ENCODE data around the gene AAMDC. TPM values are rescaled to one million over a fixed set of nuclear protein-coding genes. Genes with fewer than 3 reads are reported as not detected.
"Not testable (repeated sequence)": the region's sequence is repeated elsewhere in the genome, so short reads cannot be mapped to it uniquely, and the experiment has no call there.

AAMDC gene
- total RNA-seq, 1 donor from 2014 or later, result 38.5 TPM

- intact Hi-C loops (cut with DNase I), result loop anchor here (2.0 kb wide), 1 partner anchor 181 kb away; no protein-coding TSS in a partner anchor
- peak; percentile 94 for DNase-seq (ENCODE audit: low spot score)
Observed at GRCh38 chr11:77819411-77819920, 1.5 kb upstream of the AAMDC start.

DNA sequence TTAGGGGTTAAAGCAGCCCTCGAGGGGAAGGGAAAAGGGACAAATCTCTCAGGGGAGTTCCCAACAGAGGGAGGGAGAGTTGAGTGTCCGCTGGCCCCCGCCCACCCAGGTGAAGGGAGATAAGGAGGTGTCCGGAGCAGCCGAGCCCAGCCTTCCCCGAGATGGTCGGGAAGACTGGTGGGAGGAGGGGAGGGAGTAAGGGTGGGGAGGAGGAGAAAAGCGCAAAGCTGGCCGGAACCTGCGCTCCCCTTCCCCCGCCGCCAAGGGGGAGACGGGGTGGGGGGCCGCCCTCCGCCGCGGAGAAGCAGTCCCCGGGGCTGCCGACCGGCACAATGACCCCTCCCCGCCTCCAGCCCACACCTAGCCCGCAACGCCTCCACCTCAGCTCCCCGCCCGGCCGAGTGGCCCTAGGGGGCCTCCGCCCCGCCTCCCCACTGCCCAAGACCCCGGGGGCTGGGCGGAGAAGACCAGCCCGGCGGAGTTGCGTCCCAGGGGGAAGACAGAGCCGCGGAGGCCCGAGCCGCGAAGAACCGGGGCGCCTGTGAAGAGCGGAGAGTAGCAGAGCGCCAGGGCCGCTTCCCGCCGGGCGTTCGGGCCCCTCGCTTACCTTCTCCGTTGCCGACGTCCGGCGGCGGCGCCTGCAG is 901 bp upstream of the AAMDC start:
- peak; percentile 78 for DNase-seq (ENCODE audit: low spot score)
- intact Hi-C loops (cut with DNase I), result loop anchor here (1.0 to 5.0 kb wide), 3 partner anchors 175 to 227 kb away; no protein-coding TSS in a partner anchor

GRCh38 chr11:77821349-77821851 is 456 bp downstream of the AAMDC start:
- intact Hi-C loops (cut with DNase I), result loop anchor here (5.0 kb wide), 1 partner anchor 226 kb away; no protein-coding TSS in a partner anchor
- no peak for DNase-seq (ENCODE audit: low spot score)

DNA sequence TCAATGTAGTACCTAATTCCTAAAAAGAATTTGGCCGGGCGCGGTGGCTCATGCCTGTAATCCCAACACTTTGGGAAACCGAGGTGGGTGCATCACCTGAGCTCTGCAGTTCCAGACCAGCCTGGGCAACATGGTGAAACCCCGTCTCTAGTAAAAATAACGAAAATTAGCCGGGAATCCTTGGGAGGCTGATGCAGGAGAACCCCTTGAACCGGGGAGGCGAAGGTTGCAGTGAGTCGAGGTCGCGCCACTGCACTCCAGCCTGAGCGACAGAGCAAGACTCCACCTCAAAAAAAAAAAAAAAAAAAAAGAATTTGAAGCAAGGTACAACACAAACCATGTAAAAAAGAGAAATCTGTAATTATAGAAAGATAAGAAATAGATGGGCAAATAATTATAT is 1.2 kb downstream of the AAMDC start:
- intact Hi-C loops (cut with DNase I), result loop anchor here (5.0 kb wide), 1 partner anchor 225 kb away; no protein-coding TSS in a partner anchor
- DNase-seq (ENCODE audit: low spot score), result not testable (repeated sequence)

DNA sequence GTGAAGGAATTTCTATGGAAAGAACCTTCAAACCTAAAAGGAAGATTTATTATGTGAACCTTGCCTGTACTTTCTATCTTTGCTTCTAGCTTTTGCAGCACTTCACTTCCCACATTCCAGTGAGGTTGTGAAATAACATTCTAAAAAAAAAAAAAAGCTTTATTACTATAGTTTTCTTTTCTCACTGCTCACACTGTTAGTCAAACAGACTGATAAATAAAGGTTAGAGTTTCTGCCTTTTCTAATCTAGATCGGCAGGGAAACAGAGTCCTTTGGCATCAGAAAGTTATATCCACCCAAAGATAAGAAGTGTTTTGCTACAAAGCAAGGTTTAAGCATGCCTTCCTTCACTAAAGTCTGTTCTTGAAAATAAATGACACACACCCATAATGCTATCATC is 2.8 kb downstream of the AAMDC start:
- intact Hi-C loops (cut with DNase I), result loop anchor here (5.0 kb wide), 1 partner anchor 224 kb away; no protein-coding TSS in a partner anchor
- DNase-seq (ENCODE audit: low spot score), result no peak

- no peak for DNase-seq (ENCODE audit: low spot score)
- intact Hi-C loops (cut with DNase I), result no loop called here
Observed at GRCh38 chr11:77828926-77829325, 8.0 kb downstream of the AAMDC start.

- DNase-seq (ENCODE audit: low spot score), result no peak
- intact Hi-C loops (cut with DNase I), result no loop called here
Observed at GRCh38 chr11:77833302-77833701, 12.4 kb downstream of the AAMDC start.

DNA sequence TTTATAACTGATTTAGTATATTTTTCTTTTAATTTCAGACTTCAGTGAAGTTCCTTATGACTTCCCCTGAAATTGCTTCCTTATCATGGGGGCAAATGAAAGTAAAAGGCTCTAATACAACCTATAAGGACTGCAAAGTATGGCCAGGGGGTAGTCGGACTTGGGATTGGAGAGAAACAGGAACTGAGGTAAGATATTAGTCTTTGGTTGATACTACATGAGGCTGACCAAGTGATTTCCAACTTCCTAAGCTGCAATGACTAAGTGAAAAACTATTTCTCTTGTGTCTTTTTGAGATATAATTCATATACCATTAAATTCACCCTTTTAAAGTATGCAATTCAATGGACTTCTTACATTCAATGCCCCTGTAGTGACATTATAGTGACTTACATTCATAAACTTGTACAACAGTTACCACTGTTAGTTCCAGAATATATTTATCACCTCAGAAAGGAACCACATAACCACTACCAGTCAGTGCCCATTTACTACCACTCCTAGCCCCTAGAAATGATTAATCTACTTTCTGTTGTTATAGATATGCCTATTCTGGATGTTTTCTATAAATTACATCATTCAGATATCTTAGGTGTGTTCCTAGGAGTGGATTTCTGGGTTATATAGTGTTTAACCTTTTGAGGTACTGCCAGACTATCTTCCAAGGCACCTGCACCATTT is 21.6 kb downstream of the AAMDC start:
- DNase-seq (ENCODE audit: low spot score), result no peak
- intact Hi-C loops (cut with DNase I), result no loop called here

- intact Hi-C loops (cut with DNase I); DNase-seq (ENCODE audit: low spot score): not testable (repeated sequence)
Observed at GRCh38 chr11:77843700-77844099, 22.8 kb downstream of the AAMDC start.

- intact Hi-C loops (cut with DNase I), result no loop called here
- no peak for DNase-seq (ENCODE audit: low spot score)
Observed at GRCh38 chr11:77851503-77851902, 30.6 kb downstream of the AAMDC start.

- intact Hi-C loops (cut with DNase I), result no loop called here
- DNase-seq (ENCODE audit: low spot score), result no peak
Observed at GRCh38 chr11:77854838-77855237, 33.9 kb downstream of the AAMDC start.

DNA sequence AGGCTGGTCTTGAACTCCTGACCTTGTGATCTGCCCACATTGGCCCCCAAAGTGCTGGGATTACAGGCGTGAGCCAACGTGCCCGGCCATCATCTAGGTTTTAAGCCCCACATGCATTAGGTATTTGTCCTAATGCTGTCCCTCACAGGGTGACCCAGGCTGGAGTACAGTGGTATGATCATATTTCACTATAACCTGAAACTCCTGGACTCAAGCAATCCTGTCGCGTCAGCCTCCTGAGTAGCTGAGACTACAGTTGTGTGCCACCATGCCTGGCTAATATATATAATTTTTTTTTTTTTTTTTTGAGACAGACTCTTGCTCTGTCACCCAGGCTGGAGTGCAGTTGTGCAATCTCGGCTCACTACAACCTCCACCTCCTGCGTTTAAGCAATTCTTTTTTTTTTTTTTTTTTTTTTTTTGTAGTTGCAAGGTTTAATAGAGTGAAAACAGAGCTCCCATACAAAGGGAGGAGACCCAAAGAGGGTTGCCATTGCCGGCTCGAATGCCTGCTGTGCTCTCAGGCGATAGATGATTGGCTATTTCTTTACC is 37.0 kb downstream of the AAMDC start:
- DNase-seq (ENCODE audit: low spot score); intact Hi-C loops (cut with DNase I): not testable (repeated sequence)

DNA sequence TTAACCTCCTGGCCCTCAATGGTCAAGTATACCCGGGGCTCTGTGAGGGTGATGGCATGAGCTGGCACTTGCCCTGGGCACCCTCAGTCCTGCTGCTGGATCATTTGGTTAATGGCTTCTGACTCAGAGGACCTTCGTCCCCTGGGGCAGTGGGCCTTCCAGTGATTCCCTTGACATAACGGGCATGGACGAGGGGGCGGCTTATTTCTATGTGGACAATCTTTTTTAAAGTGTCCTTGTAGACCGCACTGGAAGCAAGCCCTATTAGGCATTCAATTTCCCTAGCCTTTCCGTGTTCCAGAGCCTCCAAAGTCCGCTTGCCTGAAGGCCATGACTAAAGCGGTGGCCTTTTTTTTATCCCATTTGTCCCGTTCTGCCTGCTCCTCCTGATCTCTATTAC is 40.5 kb downstream of the AAMDC start:
- intact Hi-C loops (cut with DNase I); DNase-seq (ENCODE audit: low spot score): not testable (repeated sequence)

GRCh38 chr11:77865805-77866204 is 44.9 kb downstream of the AAMDC start:
- intact Hi-C loops (cut with DNase I), result no loop called here

GRCh38 chr11:77866336-77866735 is 45.4 kb downstream of the AAMDC start:
- DNase-seq (ENCODE audit: low spot score), result no peak
- intact Hi-C loops (cut with DNase I), result no loop called here

More at GRCh38 chr11:77865805-77866204, 44.9 kb downstream of the AAMDC start:
- DNase-seq (ENCODE audit: low spot score), result no peak

- DNase-seq (ENCODE audit: low spot score), result no peak
- intact Hi-C loops (cut with DNase I), result no loop called here
Observed at GRCh38 chr11:77868744-77869143, 47.8 kb downstream of the AAMDC start.

DNA sequence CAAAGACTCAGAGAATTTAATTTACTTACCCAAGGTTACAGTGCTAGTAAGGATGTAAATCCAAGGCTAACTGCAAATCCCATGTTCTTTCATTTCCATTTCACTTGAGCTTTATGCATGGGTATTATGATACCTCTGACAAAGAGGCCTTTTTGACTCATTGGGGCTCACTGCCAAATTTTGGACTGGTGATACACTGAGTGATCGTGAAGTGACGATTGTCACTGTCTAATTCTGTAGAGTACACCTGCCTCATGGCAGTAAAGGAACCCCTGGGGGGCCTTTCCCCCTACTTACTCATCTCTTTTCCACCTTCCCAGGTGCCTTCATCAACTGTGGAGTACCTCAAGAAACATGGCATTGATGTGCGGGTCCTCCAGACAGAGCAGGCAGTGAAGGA is 50.9 kb downstream of the AAMDC start:
- no peak for DNase-seq (ENCODE audit: low spot score)
- intact Hi-C loops (cut with DNase I), result no loop called here

DNA sequence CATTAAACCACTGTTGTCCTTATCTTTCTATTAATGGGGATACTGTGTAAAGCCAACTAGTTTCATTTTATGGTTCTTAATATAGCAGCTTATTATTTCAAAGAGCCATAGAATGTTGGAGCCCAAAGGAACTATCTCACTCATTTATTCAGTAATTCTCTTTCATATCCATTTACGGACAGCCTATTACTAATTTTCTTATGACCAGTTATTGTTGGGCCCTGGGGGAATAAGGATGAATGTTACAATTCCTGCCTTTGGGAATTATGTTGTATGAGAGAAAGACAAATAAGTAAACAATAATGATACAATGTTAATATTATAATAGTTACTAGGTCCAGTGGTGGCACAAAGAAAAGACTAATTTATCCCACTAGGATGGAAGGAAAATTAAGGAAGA is 52.4 kb downstream of the AAMDC start:
- intact Hi-C loops (cut with DNase I), result no loop called here
- no peak for DNase-seq (ENCODE audit: low spot score)

DNA sequence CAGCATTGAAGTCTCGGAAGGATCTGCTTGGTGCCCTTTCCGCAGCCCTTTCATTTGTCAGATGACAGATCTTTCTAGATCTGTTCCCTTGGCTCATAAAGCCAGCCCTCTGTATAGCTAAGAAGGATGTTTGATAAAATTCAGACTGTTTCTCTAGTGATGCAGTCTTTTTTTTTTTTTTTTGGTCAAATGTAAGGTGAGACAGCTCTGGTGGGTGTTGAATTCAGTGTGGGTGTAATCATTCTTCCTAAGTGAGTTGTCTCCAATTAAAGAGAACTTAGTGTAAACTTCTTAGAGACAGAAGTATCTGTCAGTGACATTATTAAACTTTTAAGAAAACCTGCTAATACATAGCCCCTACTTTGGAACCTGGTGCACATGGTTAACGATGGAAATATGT is 53.3 kb downstream of the AAMDC start:
- intact Hi-C loops (cut with DNase I), result no loop called here
- no peak for DNase-seq (ENCODE audit: low spot score)

DNA sequence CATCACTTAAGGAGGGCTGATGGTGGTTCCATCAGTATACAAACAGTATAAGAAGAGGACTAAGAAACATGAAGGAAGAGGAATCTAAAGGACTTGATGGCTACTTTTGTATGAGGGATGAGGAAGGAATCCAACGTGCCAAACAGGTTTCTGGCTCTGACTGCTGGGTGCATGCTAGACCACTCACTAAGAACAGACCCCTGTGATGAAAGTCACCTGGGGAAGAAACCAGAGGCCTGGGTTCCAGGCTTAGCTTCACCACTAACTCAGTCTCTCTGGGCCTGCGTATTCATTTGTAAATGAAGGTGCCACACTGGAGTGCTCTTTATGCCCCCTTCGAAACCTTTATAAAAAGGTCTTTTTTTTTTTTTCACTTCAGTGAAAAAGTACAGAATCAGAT is 55.1 kb downstream of the AAMDC start:
- intact Hi-C loops (cut with DNase I), result no loop called here
- no peak for DNase-seq (ENCODE audit: low spot score)

All from cardiac septum (tissue), 1 donor.